GM19099 (cell line): Measurements from ENCODE around the gene CUEDC2.
A peak's percentile ranks its signal among the peaks of the same experiment; 100 is the strongest.

ENCODE experiments used
- POLR2A ChIP-seq: IDR thresholded peaks from 3 replicates; pipeline ENCODE4 v1.6.1; 2011; ENCODE audit warnings: low read depth; ENCODE audit not compliant: insufficient read length; ENCODE audit errors: extremely low read depth

The CUEDC2 gene

GRCh38 chr10:102408728-102409603 lies 23.4 kb downstream of the CUEDC2 start:
- TF ChIP-seq POLR2A, result no peak

DNA sequence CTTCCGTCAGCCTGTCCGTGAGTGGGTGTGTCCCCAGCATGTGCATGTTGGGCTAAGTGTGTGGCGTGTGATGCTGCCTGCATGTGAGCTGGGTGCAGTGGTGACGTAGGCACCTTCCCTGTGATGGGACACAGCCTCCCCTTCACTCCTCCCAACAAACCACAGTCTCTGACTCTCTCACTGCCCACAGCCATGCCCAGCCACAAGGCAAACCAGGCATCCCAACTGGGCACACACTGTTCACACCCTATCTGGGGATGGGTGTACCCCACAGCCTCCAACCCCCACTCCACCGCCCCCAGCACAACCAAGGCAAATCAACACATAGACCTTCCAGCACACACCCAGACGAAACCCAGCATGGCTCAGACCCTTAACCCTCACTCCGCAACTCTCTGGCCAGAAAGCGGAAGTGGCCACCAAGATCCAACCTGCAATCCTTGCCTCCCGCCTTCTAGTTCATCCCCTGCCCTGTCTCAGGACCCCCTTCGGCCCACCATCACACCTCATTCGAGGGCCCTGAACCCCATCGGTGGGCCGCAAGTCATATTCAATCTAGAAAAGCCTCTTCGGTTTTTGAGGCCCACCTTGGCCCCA lies 24.1 kb downstream of the CUEDC2 start:
- no peak for TF ChIP-seq POLR2A

DNA sequence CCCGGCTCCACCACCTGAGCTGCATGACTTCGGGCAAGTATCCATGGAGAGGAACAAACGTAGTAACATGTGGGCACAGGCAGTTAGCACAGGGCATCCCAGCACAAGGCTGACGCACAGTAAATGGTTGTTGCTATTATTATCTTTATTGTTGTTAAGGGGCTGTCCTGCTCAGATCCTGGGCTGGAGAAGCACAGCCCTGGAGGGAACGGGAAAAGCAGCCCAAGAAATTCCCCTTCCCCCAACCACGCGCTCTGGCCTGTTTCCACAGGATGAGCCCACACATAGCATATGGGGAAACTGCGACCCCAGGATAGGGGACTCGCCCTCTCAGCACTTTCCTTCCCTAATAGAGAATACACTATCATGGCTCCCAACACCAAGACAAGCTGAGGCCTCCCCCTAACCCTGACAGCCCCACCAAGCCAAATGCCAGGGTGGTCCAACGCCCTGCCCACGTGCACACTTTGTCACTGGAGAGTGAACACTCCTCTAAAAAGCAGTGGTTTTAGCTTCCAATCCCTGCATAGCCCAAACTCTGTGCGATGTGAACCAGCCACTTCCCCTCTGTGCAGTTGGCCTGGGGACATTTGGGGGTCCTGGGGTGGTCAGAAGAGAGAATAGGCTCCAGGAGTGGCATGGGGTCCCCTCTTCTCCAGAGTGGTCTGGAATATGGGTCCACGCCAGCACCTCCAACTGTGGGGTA lies 24.8 kb downstream of the CUEDC2 start:
- TF ChIP-seq POLR2A, result peak; percentile 3

GRCh38 chr10:102406815-102407214 lies 25.6 kb downstream of the CUEDC2 start:
- TF ChIP-seq POLR2A, result no peak

DNA sequence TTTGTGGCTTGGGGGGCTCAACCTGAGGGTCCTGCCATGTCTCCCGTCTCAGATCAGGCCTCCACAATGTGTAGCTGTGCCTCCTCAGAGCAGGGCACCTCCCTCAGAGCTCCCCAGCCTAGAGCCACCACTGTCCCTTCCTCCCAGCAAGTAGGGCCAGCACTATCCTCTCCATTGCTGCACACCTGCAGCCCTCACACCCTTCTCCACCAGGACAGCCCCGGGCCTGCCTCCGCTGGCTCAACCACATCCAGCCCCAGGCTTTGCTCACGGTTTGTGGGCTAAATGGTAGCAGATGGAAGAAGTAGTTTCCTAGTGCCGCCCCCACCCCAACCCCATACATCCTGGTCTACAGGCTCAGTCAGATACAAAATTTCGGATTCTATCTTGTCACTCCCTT lies 26.7 kb downstream of the CUEDC2 start:
- peak; percentile 19 for TF ChIP-seq POLR2A

DNA sequence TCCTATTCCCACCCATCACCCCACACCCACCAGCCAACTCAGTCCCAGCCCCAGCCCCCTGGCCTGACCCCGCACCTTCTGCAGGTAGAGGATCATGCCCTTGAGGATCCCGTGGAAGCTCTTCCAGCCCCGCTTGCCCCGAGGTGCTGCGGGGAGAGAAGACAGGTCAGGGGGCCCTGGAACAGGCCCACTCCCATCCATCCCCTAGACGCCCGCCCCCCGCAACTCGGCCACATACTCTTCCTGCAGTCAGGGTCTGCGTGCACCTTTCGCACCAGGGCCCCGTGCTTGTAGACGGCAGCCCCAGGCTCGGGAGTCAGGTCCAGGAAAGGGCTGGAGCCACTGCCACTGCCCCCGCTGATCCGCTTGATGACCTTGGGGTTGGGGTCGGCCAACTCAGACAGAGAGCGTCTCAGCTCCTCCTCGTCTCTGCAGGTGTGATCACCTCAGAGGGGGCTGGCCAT lies 27.2 kb downstream of the CUEDC2 start:
- no peak for TF ChIP-seq POLR2A

- no peak for TF ChIP-seq POLR2A
These were observed 27.8 kb downstream of the CUEDC2 start for GRCh38 chr10:102404361-102405107.

DNA sequence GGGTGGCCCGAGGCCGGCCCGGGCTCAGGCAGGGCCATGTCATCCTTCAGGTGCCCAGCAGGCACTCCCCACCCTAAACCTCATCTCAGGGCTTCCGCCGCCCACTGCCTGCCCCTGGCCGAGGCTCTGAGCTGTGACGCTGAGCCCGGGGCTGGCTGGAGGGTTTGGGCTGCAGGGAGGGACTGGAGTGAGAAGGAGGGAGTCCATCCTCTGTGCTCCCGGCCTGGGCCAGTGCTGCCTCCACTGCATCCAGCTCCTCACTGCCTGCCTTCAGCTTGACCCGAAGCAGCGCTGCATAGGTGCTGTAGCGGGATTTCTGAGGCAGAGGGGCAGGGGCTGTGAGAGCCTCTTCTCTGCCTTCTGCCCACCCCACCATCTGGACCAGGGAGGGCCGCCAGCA lies 29.3 kb downstream of the CUEDC2 start:
- TF ChIP-seq POLR2A, result no peak

GRCh38 chr10:102402512-102402896 lies 29.9 kb downstream of the CUEDC2 start:
- TF ChIP-seq POLR2A, result no peak

GRCh38 chr10:102401735-102402511 lies 30.5 kb downstream of the CUEDC2 start:
- no peak for TF ChIP-seq POLR2A

DNA sequence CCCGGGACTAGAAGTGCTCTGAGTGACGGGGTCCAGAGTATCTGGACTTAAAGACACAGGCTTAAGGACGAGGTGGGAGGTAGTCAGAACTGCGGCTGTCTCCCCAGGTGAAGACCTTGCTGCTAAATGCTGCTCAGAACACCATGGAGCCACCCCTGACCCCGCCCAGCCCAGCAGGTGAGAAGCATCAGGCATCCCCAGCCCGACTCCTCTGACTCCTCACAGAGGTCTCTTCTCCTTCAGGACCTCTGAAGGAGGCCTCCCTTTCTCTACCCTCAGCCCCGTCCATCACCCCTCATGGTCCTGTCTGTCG lies 31.1 kb downstream of the CUEDC2 start:
- no peak for TF ChIP-seq POLR2A

DNA sequence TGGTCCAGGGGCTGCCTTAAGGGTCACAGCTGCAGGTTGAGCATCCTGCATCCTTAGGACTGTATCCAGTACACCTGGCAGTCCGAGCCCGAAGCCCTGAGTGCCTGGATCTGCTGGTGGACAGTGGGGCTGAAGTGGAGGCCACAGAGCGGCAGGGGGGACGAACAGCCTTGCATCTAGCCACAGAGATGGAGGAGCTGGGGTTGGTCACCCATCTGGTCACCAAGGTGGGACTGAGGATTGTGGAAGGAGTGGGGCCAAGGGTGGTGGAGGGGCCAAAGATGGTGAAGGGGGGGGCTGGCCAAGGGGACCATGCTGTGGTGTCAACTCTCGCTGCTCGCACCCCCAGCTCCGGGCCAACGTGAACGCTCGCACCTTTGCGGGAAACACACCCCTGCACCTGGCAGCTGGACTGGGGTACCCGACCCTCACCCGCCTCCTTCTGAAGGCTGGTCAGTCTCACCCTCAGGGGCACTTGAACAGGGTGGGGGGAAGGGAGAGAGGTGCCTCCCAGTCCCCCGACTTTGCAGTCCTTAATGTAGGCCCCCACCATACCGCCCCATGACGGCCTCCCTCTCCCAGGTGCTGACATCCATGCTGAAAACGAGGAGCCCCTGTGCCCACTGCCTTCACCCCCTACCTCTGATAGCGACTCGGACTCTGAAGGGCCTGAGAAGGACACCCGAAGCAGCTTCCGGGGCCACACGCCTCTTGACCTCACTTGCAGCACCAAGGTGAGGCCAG lies 31.6 kb downstream of the CUEDC2 start:
- TF ChIP-seq POLR2A, result no peak

DNA sequence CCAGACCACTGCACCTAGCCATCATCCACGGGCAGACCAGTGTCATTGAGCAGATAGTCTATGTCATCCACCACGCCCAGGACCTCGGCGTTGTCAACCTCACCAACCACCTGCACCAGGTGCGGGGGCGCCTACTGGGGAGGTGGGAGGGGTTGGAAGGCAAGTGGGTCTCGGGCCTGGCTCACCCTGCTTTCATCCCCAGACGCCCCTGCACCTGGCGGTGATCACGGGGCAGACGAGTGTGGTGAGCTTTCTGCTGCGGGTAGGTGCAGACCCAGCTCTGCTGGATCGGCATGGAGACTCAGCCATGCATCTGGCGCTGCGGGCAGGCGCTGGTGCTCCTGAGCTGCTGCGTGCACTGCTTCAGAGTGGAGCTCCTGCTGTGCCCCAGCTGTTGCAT lies 32.3 kb downstream of the CUEDC2 start:
- TF ChIP-seq POLR2A, result no peak
